Measurements from ENCODE around the gene TFR2. TPM values are rescaled to one million over a fixed set of nuclear protein-coding genes. Genes with fewer than 3 reads are reported as not detected.

Gene TFR2
- total RNA-seq, 1 donor from 2014 or later = 5.9 TPM

DNA sequence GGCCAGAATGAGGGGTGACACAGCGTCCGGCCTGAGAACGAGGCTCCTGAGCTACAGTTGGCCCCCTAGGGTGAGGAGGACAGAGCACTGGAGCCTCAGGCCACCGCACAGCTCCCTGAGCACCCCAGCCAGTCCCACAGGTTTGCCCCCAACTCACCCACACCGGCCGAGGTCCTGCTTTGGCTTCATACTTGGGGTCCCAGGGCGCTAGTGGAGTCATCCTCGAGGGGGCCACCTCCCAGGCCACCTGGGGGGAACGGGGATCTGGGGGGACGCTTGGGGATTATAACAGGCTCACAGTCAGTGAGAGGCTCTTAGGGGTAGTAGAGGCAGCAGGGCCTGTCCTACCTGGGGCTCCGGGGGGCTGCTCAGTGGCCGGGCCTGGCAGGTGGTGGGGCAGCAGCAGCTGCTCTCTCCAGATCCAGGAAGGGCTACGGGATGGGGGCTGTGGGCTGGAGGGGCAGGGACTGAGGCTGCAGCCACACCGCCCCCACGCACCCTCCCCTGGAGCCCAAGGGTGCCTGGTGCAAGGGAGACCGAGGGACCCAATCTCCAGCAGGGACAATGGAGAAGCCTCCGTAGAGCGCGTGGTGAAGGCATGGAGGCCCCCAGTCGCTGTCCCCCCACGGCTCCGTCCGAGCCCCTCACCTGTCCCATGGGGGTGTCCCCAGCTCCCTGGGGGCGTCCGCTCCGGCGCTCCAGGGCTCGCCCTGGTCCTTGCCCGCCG, 68.2 kb downstream of the TFR2 start:
- TF ChIP-seq, protein P1, sequence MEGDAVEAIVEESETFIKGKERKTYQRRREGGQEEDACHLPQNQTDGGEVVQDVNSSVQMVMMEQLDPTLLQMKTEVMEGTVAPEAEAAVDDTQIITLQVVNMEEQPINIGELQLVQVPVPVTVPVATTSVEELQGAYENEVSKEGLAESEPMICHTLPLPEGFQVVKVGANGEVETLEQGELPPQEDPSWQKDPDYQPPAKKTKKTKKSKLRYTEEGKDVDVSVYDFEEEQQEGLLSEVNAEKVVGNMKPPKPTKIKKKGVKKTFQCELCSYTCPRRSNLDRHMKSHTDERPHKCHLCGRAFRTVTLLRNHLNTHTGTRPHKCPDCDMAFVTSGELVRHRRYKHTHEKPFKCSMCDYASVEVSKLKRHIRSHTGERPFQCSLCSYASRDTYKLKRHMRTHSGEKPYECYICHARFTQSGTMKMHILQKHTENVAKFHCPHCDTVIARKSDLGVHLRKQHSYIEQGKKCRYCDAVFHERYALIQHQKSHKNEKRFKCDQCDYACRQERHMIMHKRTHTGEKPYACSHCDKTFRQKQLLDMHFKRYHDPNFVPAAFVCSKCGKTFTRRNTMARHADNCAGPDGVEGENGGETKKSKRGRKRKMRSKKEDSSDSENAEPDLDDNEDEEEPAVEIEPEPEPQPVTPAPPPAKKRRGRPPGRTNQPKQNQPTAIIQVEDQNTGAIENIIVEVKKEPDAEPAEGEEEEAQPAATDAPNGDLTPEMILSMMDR (conservative IDR thresholded peaks at IDR 0.05; ENCODE audit: low read depth, low read length) = no peak

DNA sequence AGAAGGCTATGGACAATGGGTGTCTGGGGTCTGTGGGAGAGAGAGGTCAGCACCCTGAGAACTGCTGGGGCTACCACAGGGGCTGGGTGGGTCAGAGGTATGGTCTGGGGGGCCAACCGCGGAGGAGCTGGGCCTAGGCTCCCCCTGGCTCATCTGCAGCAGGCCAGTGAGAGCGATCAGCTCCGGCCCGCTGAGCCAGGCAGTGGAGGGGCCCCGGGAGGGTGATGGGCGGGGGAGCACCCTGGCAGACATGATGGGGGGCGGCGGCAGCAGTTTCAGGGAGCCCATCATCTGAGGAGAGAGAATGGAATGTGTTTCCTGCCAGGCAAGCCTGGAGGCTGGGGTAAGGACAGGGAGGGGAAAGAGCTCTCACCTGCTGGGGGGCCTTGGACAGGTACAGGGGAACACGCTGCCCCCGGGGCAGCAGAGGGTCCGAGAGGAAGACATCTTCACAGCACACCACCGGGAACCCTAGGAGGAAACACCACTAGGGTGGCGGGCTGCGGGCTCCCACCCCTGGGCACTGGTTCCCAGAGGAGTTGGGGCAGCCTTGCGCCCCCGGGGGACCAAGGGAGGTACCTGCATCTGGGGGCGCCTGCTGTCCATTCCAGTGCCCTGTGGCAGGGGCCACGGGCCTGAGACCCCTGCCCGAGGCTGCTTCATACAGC, 68.9 kb downstream of the TFR2 start:
- H3K4me3 ChIP-seq (ENCODE audit: low read depth, low read length) = no peak overlapping the region
- DNase-seq (ENCODE audit: low read depth) = no peak
- TF ChIP-seq, protein P1 (conservative IDR thresholded peaks at IDR 0.05; ENCODE audit: low read depth, low read length) = no peak

More for the DNA sequence above, 68.2 kb downstream of the TFR2 start:
- H3K4me3 ChIP-seq (ENCODE audit: low read depth, low read length) = no peak overlapping the region
- DNase-seq (ENCODE audit: low read depth) = no peak

DNA sequence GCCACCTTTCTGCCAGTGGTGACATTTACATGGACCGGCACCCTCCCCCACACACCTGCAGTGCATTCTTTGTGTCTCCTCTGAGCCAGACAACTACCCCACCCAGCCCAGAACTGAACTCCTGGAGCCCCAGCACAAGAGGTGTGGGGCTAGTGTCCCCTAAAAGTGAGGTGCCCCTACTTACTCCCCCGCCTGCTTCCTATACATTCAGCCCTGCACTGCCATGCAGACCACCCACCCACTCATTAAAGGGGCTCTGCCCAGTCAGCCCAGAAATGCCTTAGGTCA, 69.6 kb downstream of the TFR2 start:
- H3K4me3 ChIP-seq (ENCODE audit: low read depth, low read length) = no peak overlapping the region
- TF ChIP-seq, protein P1 (conservative IDR thresholded peaks at IDR 0.05; ENCODE audit: low read depth, low read length) = no peak
- DNase-seq (ENCODE audit: low read depth) = no peak

DNA sequence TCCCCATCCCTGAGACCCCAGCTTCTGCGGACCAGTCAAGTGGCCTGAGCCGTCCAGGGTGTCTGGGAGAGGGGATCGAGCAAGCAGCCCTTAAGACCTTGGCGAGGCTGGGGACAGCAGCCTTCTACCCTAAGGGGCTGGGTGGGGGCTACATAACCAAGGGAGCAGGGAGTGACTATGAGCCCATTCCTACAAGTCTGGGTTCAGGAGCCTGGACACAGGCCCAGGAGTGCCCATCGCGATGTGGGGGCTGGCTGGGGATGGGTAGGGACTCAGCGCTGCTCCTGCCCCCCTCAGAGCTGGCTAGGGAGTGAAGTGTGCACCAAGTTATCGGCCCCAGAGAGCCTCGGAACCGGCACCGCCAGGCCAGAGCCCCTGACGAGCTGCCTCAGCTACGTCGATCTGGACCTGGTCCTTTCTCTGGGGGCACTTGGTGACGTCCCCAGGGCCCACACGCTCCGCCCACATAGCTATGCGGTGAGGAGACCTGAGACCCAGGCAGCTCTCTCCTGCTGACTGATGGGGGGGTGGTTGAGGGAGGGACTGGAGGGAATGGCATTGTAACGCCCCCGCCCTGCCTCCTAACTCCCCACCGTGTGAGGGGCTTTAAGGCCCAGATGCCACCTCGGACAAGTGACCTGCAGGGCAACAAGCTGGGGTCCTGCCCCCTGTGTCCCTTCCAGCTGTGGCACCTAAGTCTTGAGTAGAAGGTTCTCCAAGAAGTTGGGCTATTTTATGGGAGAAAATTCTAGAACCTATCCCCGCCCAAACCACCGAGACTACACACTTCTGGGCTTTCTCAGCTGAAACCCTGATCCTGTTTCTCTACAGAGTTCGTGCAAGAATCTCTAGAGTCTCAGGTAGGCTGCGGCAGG, 70.2 kb downstream of the TFR2 start:
- DNase-seq (ENCODE audit: low read depth) = no peak
- no peak overlapping the region for H3K4me3 ChIP-seq (ENCODE audit: low read depth, low read length)
- TF ChIP-seq, protein P1 (conservative IDR thresholded peaks at IDR 0.05; ENCODE audit: low read depth, low read length) = no peak

Other genes with a start within 250 kb of the TFR2 start
- 0.65 and 3.8 TPM in 2 replicates for gene ZCWPW1, start 212.8 kb downstream of the TFR2 start, total RNA-seq
- 26.5 and 34.1 TPM in 2 replicates for gene MEPCE, start 211.7 kb downstream of the TFR2 start, total RNA-seq
- gene PPP1R35, start 205.1 kb downstream of the TFR2 start, total RNA-seq = 78.6 and 127 TPM in 2 replicates
- gene SPACDR, start 177.3 kb downstream of the TFR2 start, total RNA-seq = 0.65 TPM in 1 of 2 replicates, not detected in the other
- gene TSC22D4, start 162.3 kb downstream of the TFR2 start, total RNA-seq = 36.6 and 45.4 TPM in 2 replicates
- 0.72 and 1.2 TPM in 2 replicates for gene NYAP1, start 157.6 kb downstream of the TFR2 start, total RNA-seq
- gene AGFG2, start 102.3 kb downstream of the TFR2 start, total RNA-seq = 10.9 and 17.4 TPM in 2 replicates
- 1.7 TPM in 1 of 2 replicates, not detected in the other for gene SAP25, start 67.7 kb downstream of the TFR2 start, total RNA-seq
- gene LRCH4, start 55.4 kb downstream of the TFR2 start, total RNA-seq = 36.8 and 62.0 TPM in 2 replicates
- 0.80 and 1.0 TPM in 2 replicates for gene FBXO24, start 55.2 kb downstream of the TFR2 start, total RNA-seq
- 1.4 and 4.4 TPM in 2 replicates for gene PCOLCE, start 39.2 kb downstream of the TFR2 start, total RNA-seq
- 12.1 and 17.0 TPM in 2 replicates for gene MOSPD3, start 29.0 kb downstream of the TFR2 start, total RNA-seq
- not detected in 2 replicates for gene ACTL6B, start 14.9 kb upstream of the TFR2 start, total RNA-seq
- gene GNB2, start 32.2 kb upstream of the TFR2 start, total RNA-seq = 245 and 295 TPM in 2 replicates
- gene GIGYF1, start 52.7 kb upstream of the TFR2 start, total RNA-seq = 8.5 and 14.1 TPM in 2 replicates
- gene POP7, start 64.6 kb upstream of the TFR2 start, total RNA-seq = 42.7 and 79.3 TPM in 2 replicates
- gene EPO, start 78.9 kb upstream of the TFR2 start, total RNA-seq = not detected in 2 replicates
- gene ZAN, start 92.0 kb upstream of the TFR2 start, total RNA-seq = not detected in 2 replicates
- 70.3 and 99.1 TPM in 2 replicates for gene EPHB4, start 186.0 kb upstream of the TFR2 start, total RNA-seq
- 11.4 and 18.4 TPM in 2 replicates for gene SLC12A9, start 211.2 kb upstream of the TFR2 start, total RNA-seq
- gene TRIP6, start 225.8 kb upstream of the TFR2 start, total RNA-seq = 112 and 117 TPM in 2 replicates
- gene SRRT, start 233.6 kb upstream of the TFR2 start, total RNA-seq = 83.3 and 154 TPM in 2 replicates
- 0.58 and 4.3 TPM in 2 replicates for gene UFSP1, start 248.2 kb upstream of the TFR2 start, total RNA-seq

Measured in epithelial cell of proximal tubule (primary cell).